IPS-18c (cell line): Measurements from ENCODE around the gene AKR1C3.
"Not testable (repeated sequence)": the region's sequence is repeated elsewhere in the genome, so short reads cannot be mapped to it uniquely, and the experiment has no call there.

Experiments
- H3K4me3 ChIP-seq: 2 replicates; pipeline ENCODE4 v1.7.0; 2013; ENCODE audit warnings: low read depth, mild to moderate bottlenecking, low read length, moderate library complexity; ENCODE audit not compliant: insufficient read depth
- H3K9me3 ChIP-seq: one replicate; pipeline ENCODE4 v1.6.1; 2013; ENCODE audit warnings: mild to moderate bottlenecking, low read length, moderate library complexity; ENCODE audit not compliant: control insufficient read depth, insufficient read depth

Gene AKR1C3

DNA sequence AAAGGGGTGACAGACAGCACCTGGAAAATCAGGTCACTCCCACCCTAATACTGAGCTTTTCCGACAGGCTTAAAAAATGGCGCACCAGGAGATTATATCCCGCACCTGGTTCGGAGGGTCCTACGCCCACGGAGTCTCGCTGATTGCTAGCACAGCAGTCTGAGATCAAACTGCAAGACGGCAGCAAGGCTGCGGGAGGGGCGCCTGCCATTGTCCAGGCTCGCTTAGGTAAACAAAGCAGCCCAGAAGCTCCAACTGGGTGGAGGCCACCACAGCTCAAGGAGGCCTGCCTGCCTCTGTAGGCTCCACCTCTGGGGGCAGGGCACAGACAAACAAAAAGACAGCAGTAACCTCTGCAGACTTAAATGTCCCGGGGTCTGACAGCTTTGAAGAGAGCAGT lies 15.6 kb downstream of the AKR1C3 start:
- H3K4me3 ChIP-seq, H3K9me3 ChIP-seq: not testable (repeated sequence)

DNA sequence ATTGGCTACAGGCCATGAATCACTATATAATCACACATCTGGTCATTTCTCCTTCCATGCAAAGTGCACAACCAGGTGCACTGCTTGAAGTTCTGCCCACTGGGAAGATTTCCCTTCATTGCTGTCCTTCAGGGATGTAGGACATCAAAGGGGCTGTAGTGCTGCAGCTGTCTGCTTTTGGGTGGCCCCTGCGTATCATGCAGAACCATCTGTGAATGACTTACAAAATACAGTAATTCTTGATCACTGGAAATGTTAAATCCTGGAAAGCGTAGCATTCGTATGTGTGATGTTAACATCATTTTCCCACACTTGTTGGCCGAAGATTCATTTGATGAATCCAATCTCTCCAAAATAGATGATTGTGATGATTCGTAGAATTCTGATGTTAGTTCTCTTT lies 22.4 kb downstream of the AKR1C3 start:
- Histone ChIP-seq H3K4me3 (no peak overlapping the region), H3K9me3 (peaks cover 4% of the 10 kb centered on the region)

DNA sequence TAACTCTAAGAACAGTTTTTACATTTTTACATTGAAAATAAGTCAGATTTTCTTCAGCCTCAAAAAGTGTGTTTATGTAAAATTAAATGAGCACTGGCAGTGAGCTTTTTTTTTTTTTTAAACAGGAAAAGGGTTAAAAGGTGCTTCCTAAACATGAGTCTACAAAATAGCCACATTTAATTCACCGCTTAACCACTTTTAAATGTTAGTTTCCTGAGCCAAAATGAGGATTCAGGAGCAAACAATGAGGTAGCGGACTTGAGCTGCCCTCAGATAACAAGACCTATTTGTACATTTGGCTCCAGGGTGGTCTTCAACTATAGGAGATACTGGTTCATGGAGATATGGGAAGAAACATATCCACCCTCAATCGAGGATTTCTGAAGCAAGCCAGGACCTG lies 22.8 kb downstream of the AKR1C3 start:
- H3K4me3 ChIP-seq = no peak overlapping the region
- H3K9me3 ChIP-seq = peaks cover 4% of the 10 kb centered on the region

- not testable (repeated sequence) for H3K9me3 ChIP-seq, H3K4me3 ChIP-seq
These were observed 25.8 kb downstream of the AKR1C3 start for GRCh38 chr10:5119997-5120396.

DNA sequence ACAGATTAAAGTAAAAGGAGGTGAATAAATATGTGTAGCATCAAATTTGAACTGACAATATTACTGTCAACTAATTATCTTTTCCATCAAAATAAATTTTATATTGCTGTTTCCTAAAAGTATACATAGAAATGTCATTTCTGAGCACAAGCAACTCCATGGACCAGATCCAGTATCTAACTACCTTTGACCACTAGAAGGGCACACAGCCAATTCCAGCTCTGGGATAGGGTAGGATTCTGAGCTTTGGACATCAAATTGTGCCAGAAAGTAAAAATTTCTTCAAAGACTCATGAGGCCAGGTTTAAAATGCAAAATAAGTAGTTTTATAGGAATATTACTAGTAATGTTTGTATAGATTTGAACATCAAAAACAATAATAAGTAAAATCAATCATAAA lies 29.7 kb downstream of the AKR1C3 start:
- H3K4me3 ChIP-seq = no peak overlapping the region
- H3K9me3 ChIP-seq = peaks cover 4% of the 10 kb centered on the region

DNA sequence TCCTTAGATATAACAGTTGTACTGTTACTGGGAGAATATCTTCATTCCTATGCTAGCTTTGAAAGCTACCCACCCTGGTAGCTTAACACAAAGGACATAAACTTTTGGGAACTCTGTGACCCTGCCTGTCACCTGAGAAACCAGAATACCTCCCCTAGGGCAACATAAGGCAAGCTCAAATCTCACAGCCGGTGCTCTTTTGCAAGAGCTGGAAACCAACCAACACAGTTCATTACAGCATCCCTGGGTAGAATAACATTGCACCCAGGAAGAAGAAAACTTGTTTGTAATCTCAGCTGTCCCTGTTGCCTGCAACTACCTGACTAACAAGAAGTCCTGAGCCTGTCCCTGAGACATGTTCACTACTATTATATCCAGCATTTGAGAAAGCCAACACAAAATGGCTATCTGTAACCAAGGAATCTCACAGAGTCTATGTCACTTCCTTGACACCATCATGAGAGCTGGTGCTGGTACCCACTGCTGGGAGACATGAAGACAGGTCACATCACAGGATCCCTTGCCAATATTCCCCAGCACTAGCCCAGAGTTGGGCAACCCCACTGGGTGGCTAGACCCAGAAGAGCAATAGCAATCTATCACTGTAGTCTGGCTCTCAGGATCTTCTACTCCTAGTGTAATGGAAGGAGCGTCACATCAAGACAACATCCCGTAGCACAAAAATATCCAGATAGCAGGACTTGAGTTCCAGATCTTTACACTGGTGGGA lies 31.3 kb downstream of the AKR1C3 start:
- peaks cover 4% of the 10 kb centered on the region for H3K9me3 ChIP-seq
- no peak overlapping the region for H3K4me3 ChIP-seq

DNA sequence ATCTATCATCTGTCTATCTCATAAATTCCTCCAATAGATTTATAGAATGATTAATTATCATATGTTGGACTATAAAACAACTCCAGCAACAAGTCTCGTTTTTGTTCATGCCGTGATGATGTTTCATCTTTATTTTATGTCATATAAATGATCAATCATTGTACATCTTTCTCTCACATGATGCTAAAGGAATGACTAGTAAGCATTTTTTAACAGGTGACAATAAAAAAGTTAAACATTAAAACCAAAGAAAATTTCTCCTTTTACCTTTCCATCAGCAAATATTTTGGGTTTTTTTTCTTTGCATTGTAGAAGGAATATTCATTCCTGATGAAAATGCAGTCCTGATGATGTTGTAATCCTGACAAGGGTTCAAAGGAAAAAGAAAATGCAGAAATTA lies 41.4 kb downstream of the AKR1C3 start:
- H3K4me3 ChIP-seq = no peak overlapping the region
- peaks cover 6% of the 10 kb centered on the region for H3K9me3 ChIP-seq

GRCh38 chr10:5136468-5137087 lies 42.4 kb downstream of the AKR1C3 start:
- Histone ChIP-seq H3K9me3 (peaks cover 6% of the 10 kb centered on the region), H3K4me3 (no peak overlapping the region)

DNA sequence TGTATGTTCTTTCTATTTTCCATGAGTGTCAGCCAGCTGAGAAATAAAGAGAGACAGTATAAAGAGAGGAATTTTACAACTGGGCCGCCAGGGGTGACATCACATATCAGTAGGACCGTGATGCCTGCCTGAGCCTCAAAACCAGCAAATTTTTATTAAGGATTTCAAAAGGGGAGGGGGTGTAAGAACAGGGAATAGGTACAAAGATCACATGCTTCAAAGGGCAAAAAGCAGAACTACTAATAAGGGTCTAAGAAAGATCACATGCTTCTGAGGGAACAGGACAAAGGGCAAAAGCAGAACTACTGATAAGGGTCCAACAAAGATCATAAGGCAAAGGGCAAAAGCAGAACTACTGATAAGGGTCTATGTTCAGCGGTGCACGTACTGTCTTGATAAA lies 43.5 kb downstream of the AKR1C3 start:
- not testable (repeated sequence) for H3K9me3 ChIP-seq, H3K4me3 ChIP-seq

GRCh38 chr10:5142199-5142598 lies 48.0 kb downstream of the AKR1C3 start:
- Histone ChIP-seq H3K9me3 (peaks cover 3% of the 10 kb centered on the region), H3K4me3 (no peak overlapping the region)

GRCh38 chr10:5143137-5143536 lies 48.9 kb downstream of the AKR1C3 start:
- Histone ChIP-seq H3K9me3 (peaks cover 2% of the 10 kb centered on the region), H3K4me3 (no peak overlapping the region)

DNA sequence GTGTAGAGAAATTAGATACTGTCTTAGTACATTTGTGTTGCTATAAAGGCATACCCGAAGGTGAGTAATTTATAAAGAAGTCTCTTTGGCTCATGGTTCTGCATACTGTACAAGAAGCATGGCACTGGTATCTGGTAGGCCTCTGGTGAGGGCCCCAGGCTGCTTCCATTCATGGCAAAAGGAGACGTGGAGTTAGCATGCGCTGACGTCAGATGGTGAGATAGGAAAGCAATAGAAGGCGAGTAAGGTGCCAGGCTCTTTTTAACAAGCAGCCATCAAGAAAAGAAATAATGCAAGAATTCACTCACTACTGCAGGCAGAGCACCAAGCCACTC lies 52.7 kb downstream of the AKR1C3 start:
- no peak overlapping the region for H3K4me3 ChIP-seq
- peaks cover 2% of the 10 kb centered on the region for H3K9me3 ChIP-seq

GRCh38 chr10:5147255-5147980 lies 53.2 kb downstream of the AKR1C3 start:
- H3K9me3 ChIP-seq = peaks cover 2% of the 10 kb centered on the region
- H3K4me3 ChIP-seq = no peak overlapping the region

- Histone ChIP-seq H3K9me3 (peaks cover 2% of the 10 kb centered on the region), H3K4me3 (no peak overlapping the region)
These were observed 53.9 kb downstream of the AKR1C3 start for GRCh38 chr10:5147981-5148677.

DNA sequence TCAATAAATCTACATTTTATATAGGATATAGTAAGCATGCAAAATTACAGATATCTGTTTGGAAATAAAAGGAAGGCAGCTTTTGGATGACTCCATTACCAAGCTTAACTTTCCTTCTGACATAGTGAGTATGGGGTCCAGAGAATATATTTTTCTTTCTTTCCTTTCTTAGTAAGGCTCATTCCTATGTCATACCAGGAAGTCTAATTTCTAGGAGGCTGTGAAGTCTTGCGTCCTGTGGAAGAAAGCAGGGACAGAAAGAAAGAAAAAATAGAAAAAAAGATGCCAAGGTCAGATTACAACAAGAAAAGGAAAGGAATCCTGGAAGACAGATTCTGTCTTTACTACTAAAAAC lies 54.4 kb downstream of the AKR1C3 start:
- Histone ChIP-seq H3K4me3 (no peak overlapping the region), H3K9me3 (peaks cover 2% of the 10 kb centered on the region)

GRCh38 chr10:5151076-5151475 lies 56.9 kb downstream of the AKR1C3 start:
- Histone ChIP-seq H3K4me3 (no peak overlapping the region), H3K9me3 (peaks cover 5% of the 10 kb centered on the region)

DNA sequence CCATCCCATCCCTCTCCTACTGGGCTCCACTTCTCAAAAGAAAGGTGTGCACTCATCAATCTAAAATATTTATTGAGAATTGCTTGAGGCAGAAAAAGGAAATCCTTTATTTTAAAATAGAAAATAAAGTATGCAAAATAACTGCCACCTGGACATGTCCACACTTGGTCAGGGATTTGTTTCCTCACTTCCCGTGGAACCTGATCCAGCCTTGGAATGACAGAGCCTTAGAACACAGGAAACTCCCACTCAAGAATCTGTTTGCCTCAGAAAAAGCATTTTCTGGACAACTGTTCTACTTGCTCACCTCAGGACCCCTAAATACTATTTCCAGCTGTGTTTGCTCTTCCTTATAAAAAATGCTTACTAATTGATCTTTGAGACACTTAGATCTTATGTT lies 61.7 kb downstream of the AKR1C3 start:
- H3K4me3 ChIP-seq = no peak overlapping the region
- peaks cover 5% of the 10 kb centered on the region for H3K9me3 ChIP-seq
